Stimulated activated CD4-positive, alpha-beta T cell treated with anti-CD3 and anti-CD28 coated beads, Interleukin-15, amount 100 ng/mL, for 1 hour (primary cell): Measurements from ENCODE around the gene P3H3.

ENCODE experiments used
- DNase-seq, 2 donors: peaks; one replicate each; pipeline ENCODE4 v3.0.0-alpha.2; 2020; ENCODE audit warnings: low read depth in 1 of 2, low spot score in 1 of 2

P3H3 gene, protein sequence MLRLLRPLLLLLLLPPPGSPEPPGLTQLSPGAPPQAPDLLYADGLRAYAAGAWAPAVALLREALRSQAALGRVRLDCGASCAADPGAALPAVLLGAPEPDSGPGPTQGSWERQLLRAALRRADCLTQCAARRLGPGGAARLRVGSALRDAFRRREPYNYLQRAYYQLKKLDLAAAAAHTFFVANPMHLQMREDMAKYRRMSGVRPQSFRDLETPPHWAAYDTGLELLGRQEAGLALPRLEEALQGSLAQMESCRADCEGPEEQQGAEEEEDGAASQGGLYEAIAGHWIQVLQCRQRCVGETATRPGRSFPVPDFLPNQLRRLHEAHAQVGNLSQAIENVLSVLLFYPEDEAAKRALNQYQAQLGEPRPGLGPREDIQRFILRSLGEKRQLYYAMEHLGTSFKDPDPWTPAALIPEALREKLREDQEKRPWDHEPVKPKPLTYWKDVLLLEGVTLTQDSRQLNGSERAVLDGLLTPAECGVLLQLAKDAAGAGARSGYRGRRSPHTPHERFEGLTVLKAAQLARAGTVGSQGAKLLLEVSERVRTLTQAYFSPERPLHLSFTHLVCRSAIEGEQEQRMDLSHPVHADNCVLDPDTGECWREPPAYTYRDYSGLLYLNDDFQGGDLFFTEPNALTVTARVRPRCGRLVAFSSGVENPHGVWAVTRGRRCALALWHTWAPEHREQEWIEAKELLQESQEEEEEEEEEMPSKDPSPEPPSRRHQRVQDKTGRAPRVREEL

DNA sequence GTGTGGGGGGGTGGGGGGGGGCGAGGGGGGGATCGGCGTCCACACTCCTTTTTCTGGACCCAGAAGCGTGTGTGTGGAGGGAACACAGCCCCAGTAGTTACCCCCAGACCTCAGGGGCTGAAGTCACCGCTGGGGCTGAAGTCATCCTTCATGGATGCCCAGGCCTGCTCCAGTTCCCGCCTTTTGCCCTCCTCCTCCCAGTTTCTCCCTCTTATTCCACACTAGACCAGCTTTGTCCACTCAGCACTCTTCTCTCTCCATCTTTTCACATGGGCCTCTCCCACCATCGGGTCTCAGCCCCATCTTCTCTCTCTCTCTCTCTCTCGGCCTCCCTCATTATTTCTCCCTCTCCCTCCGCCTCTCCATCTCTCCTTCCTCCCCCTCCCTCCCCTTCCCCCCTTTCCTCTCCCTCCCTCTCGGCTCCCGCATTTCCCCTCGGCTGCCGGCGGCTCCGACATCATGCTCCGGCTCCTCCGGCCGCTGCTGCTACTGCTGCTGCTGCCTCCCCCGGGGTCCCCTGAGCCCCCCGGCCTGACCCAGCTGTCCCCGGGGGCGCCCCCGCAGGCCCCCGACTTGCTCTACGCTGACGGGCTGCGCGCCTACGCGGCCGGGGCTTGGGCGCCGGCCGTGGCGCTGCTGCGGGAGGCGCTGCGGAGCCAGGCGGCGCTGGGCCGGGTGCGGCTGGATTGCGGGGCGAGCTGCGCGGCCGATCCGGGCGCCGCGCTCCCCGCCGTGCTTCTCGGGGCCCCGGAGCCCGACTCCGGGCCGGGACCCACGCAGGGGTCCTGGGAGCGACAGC is at the start of gene P3H3:
Gene P3H3 (plus strand): TSS at position 426 of the 799 bp plus-strand sequence. CDS start 34 bp downstream, at position 460.
- DNase-seq = no peak

DNA sequence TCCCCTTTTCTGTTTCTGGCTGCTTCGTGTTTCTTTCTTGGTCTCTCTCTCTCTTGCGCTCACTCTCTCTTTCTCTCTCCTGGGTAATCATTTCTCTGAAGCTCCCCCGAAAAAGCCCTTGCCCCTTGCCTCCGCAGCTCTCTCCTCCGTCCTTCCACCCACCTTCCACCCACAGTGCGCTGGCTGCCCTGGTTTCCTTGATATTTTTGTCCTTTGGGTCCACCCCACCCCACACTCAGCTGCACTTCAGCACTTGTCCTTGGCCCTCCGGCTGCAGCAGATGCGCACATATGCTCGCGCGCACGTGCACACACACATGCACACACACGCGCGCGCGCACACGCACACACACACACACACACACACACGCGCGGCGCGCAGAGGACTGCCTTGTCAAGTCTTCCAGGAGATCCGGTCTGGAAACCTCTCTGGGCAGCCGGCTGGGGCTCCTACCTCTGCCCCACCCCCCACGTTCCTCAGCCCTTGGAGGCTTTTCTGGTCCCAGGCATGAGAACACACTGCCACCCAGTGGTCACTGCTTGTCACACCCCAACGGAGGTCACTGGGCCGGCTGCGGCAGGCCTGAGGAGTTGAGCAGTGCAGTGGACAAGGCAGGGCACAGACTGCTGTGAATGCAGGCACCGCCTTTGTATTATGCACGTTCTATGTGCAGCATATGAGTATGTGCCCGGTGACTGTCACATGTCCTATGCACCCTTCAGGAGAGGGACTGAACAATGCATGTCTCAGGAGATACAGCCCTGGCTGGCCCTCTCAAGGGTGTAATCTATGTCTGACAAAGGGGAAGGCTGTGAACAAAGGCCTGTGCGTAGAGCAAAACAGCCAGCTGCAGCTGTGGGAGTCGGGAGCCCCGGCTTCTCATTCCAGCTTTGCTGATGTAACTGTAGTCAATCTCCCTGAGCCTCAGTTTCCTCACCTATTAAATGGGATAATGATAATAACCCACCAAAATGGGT is 49.3 kb upstream of the P3H3 start:
- DNase-seq = peak; percentile 72 to 73

DNA sequence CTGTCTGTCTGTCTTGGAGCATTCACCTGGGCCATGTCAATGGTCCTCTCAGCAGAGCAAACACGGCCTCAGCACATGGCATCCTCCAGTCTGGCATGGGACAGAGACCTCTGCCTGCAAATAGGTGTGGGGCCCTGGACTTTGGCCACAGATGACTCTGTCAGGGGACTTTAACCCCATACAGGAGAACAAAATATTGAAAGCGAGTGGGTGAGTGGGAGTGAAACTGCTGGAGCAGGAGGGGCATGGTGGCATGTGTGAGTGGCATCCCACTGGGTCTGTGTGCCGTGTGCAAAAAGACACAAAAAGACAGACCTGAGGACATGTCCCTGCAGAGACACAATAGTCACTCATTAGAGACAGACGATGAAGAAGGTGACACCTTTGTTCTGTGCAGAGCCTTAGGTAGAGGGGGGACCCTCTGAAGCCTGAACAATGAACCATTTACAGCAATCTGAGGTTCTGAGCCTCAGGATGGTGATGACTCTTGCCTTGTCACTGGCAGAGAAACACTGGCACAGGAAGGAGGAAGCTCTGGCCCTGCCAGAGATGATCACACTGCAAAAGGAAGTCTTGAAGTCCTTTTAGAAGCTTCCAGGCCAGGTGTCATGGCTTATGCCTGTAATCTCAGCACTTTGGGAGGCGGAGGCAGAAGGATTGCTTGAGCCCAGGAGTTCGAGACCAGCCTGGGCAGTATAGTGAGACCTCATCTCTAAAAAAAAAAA is 48.3 kb upstream of the P3H3 start:
- no peak for DNase-seq

DNA sequence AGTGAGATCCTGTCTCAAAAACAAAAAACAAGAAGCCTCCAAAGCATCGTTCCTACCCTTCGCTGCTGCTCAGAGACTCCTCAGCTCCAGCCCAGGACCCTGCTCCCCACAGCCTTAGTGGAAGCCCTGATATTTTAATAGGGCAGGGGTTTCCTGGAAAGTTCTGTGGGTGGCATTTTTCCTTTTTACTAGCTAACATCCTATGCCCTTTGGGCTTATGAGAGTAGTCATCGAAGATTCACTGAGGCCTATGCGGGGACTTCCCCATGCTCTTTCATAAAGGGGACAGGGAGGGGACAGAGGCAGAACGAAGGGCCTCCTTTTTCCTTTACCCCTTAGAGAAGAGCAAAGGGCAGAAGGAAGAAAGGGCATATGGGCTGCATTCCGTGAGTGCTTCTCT is 47.6 kb upstream of the P3H3 start:
- no peak for DNase-seq

DNA sequence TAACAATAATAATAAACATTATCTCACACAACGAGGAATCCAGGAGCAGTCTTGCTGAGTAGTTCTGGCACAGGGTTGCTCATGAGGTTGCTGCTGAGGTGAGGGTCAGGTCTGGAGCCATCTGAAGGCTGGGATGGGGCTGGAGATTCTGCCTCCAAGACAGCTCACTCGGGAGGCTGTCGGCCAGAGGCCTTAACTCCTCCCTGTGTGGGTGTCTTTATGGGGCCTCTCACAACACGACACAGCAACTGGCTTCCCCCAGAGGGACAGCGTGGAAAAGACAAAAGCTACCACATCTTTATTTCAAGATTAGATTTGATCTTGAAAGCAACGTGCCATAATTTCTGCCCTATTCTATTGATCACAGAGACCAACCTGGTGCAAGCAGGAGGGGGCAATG is 46.1 kb upstream of the P3H3 start:
- no peak for DNase-seq

DNA sequence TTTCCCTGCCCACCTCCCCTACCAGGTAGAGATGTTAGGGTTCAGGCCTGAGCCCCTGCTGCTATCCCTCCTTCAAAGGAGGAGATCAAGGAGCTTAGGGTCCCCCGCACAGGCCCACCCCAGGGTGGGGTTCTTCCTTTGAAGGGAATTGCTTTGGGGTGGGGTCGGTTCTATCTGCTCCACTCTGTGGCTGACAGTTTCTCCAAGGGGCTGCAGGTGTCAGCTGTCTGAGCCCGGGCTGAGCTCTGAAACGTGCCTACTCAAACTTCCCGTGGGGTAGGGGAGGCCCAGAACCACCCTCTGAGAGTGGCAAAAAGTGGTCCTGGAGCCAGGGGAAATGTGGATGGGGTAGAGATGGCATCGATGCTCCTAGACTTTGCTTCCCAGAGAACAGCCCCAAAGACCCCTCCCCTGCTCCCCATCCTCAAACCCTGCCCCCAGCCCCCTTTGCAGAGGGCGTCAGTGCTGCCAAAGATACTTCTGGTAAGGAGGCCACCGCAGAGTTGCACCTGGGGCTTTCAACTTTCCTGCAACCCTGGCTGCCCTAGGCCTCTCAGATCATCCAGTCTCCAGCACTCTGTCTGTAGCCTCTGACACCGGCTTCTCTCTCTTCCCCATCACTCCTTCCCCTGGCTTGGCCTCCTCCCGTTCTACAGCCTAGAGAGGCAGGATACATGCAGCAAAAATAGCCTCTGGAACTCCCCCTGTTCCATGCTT is 45.2 kb upstream of the P3H3 start:
- no peak for DNase-seq

DNA sequence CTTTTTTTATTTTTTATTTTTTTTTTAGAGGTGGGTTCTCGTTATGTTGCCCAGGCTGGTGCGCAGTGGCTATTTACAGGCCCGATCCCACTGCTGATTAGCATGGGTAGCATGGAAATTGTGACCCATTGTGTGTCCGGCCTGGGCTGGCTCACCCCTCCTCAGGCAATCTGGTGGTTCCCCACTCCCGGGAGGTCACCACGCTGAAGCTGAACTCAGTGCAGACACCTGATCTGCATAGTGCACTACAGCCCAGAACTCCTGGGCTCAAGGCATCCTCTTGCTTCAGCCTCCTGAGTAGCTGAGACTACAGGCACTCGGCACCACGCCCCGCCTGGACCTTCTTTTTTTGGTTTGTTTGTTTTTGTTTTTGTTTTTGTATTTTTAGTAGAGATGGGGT is 44.4 kb upstream of the P3H3 start:
- DNase-seq = no peak

DNA sequence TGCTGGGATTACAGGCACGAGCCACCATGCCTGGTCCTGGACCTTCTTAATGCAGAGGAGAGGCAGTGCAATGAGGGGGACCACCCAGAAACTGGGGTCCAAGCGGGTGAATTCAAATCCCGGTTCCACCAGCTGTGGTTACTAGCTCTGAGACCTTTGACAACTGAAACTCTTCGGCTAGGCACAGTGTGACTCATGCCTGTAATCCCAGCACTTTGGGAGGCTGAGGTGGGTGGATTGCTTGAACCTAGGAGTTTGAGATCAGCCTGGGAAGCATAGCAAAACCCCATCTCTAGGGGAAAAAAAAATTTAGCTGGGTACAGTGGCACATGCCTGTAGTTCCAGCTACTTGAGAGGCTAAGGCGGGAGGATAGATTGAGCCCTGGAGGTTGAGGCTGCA is 43.9 kb upstream of the P3H3 start:
- DNase-seq = no peak

DNA sequence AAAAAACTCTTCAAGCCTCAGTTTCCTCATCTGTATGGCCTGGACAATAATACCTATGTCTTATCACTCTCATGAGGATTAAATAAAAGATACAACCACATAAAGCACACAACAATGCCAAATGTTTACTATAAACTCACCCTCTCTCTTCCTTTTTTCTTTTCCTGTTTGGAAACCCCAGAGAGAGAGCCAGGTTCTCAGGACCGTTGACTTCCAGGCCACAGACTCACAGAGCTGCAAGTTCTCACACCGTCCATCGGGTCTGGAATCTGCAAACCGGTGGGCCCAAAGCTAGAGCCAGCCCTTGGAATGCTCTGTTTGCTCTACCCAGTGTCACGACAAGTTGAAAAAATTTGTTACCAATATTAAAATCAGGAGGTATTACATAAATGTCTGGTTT is 43.4 kb upstream of the P3H3 start:
- no peak for DNase-seq

DNA sequence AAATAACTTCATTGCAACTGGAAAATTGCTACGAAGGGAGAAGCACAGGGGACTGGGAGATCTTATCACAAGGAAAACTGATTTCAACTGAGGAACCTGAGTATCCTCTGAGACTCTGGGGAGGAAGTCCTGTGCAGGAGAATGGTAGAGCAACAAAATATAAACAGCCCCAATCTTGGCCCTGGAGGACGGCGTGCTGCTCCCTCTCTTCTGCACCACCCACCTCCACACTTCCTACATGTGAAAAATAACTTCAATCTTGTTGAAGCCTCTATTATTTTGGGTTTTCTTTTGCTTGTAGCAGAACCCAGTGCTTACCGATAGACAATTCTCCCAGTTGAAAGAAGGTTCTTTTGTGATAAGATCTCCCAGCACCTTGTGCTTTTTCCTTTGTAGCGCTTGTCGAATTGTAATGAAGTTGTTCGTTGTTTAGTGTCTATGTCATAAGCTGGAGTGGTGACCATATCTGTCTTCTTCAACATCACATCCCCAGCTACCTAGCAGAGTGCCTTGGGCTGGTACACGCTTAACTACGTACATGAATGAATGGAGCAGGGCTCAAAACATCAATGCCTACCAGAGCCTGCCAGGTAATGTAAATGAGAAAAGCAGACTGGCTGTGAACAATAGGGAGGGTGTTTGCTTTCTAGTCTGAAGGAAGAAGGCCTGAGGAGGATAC is 41.7 kb upstream of the P3H3 start:
- DNase-seq = no peak

DNA sequence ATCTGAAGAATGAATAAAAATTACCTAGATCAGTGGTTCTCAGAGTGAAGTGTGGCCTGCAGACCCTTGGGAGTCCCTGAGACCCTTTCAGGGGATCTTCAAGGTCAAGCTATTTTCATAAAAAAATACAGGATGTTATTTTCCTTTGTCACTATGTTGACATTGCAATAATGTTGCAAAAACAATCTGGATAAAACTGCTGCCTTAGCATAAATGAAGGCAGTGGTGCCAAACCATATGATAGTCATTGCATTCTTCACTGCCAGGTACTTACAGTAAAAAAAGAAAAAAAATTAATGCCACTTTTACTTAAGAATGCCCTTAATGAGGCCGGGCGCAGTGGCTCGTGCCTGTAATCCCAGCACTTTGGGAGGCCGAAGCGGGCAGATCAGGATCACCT is 40.9 kb upstream of the P3H3 start:
- no peak for DNase-seq

DNA sequence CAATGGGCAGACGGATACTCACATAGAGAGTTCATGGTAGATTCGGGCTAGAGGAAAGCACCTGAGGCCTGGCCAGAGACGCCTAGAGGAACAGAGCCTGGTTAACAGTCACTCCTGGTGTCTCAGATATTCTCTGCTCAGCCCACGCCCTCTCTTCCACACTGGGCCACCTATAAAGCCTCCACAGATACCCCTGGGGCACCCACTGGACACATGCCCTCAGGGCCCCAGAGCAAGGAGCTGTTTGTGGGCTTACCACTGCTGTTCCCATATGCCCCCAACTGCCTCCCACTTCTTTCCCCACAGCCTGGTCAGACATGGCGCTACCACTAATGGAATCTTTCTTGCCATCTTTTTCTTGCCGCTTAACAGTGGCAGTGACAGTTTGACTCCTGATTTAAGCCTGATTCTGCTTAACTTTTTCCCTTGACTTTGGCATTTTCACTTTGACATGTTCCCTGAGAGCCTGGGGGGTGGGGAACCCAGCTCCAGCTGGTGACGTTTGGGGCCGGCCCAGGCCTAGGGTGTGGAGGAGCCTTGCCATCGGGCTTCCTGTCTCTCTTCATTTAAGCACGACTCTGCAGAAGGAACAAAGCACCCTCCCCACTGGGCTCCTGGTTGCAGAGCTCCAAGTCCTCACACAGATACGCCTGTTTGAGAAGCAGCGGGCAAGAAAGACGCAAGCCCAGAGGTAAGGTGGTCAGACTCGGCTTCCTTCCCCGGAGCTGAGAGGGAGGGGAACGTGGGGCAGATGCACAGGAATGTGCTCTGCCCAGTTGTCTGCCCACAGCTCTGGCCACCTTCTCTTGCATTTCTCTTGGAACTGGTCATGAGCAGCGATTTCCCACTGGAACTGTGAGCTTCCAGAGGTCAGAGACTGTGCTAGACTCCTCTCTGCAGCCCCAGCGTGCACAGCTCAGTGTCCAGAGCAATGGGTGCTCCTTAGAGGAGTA is 39.0 kb upstream of the P3H3 start, which contains the start of gene CD4:
Gene CD4 (plus strand): TSS at position 557 of the 953 bp plus-strand sequence. CDS start 10,611 bp downstream, outside the sequence.
- peak; percentile 46 to 54 for DNase-seq

DNA sequence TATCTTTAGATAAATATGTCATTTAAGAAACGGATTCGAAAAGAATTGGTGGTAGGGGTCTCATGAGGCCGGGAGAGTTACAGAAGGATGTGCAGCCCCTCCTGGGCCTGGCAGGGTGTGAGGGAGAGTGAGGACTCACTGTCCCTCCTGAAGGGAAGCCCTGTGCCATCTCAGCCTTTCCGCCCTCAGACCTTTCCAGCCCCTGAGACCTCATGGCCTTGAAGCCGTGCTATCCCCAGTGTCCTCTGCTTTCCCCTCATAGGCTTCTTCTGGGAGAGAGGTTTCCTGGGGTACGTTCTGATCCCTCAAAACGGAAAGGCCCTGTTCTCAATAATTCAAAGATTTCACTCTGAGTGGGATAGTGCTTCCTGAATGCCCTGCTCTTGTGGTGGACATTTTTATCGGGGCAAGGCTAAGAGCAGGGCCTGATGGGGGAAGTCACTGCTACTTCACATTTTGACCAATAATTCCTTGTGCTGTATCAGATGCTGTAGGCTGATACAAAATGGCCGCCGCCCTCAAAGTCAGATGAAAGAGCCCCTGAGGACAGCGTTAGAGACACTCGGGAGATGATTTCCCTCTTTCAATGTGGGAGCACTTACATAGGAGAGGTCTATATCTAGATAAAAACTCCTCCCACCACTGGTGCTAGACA is 37.6 kb upstream of the P3H3 start:
- no peak for DNase-seq

DNA sequence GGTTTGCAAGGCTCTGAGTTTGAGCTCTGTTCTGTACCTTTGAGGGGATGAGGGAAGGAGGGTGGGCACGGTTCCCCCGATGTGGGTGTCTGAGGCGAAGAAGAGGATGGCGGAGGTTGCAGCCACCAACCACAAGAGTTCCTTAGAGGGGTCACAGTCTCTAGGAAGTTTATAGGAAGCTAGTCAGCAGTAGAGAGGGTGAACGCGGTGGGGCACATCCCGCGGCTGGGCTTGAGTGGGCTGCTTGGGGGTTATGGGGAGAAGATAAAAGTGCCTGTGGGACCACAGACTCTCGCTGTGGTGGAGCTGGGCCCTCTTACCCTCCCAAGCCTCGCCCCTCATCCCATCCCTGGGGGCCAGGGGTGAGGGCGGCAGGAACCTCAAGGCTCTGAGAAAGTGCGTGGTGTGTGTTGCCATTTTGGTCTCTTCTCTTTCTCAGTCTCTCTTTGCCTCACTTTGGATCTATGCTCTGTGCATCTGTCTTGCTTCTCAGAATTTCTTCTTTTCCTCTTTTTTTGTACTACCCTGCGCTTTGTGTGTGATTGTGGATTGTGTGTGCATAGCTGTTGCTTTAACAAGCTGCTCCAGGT is 36.2 kb upstream of the P3H3 start:
- no peak for DNase-seq

DNA sequence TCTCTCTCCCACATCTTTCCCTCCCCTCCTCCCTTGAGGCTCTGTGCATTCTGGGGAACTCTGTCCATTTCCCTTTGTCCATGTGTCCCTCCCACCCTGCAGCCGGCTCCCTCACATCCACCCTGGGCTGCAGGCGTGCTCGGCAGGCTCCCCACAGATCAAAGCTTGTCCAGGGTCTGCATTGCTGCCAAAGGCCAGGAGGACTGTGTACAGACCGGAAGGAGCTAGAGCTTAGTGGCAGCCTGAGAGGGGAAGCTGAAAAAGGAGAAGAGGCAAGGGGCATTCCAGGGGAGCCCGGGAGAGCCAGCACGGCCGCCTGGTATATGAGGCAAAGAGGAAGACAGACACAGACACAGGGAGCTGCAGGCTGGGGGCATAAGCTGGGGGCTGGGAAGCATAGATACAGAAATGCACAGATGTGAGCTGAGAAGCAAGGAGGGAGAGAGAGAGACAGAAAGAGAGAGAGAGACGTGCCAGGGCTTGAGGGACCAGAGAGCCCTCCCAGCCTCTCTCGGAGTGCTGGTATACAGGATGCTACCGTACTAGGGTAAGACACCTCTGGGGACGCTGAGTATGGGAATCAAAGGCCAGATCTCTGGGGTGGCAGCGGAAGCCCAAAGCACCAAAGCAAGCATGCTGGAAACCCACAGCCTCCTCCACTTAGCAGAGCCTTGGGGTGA is 35.5 kb upstream of the P3H3 start:
- DNase-seq = no peak

DNA sequence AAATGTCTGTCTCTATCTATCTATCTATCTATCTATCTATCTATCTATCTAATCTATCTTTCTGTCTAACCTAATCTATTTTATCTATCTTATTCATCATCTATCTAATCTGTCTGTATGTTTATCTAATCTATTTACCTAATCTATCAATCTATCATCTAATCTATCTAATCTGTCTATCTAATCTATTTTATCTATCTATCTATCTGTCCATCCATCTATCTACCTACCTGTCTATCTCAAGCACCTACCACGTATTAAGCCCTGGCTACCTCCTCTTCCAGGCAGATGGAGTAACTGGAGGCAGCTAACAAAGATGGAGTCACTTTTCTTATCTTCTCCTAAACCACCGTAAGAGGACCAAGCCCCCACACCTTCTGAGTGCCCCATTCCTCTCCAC is 33.1 kb upstream of the P3H3 start:
- DNase-seq = no peak
